T-helper 2 cell (primary cell): ENCODE results near the gene ZNF483.
A peak's percentile ranks its signal among the peaks of the same experiment; 100 is the strongest.
"Not testable (repeated sequence)": the region's sequence is repeated elsewhere in the genome, so short reads cannot be mapped to it uniquely, and the experiment has no call there.

Source experiments
- DNase-seq, 5 experiments: peaks; one replicate each; pipeline versions ENCODE4 v3.0.0 to v3.0.0-alpha.2; 2012 to 2022

Gene ZNF483

DNA sequence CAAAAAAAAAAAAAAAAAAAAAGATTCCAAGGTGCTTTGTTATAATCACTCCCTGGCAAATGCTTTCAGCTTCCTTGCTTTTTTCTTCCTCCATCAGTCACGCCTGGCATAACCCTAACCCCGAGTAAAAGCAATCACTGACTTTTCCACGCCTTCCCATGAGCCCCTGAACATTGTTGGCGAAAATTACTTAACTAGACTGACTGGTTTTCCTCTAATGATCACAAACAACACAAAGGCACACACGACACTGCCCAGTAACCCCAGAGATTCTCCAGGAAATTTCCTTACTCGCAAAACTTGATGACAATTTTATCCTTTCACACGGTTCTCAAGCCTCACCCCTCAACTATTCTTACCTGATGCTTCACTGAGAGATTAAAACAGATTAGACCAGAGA is 85.9 kb downstream of the ZNF483 start:
- no peak for DNase-seq

DNA sequence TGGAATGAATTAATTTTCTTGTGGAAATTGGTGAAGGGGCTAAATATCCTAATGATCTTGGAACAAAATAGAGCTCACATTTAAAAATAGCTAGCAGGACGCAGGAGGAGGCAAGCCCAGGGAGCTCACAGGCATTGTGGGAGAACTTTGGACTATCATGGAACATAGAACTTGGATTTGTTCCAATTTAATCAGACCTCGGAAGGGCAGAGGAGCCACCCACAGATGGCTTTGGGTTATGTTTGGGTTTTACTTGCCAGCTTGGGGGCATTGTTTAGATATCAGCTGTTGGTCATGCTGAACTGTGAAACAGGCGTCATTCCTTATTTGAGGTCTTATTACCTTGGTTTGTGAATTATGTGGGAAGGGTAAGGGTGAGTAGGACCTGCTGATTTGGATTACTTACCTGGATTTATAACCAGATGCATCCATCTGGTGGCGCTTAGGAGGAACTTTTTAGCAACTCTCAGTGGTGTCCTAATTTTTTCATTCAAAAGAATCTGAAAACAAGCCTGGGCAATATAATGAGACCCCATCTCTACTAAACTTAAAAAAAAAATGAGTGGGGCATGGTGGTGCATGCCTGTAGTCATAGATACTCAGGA is 88.6 kb downstream of the ZNF483 start:
- DNase-seq = no peak

DNA sequence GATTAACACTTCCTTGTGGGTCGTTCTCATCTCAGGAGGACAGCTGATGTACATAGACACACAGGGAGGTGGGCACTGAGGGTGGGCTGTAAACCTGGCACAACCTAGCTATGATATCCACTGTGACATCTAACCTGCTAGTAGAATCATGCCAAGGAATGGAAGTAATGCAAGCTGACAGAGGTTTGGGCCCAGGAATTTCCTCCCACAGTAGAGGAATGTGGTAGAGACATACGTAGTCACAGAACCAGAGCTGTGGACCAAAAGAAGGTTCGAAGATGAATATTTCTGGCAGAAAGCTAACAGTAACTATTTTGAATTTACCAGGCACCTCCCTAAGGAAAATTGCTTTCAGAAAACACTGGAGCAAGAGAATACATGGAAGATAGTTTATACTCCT is 90.9 kb downstream of the ZNF483 start:
- no peak for DNase-seq

DNA sequence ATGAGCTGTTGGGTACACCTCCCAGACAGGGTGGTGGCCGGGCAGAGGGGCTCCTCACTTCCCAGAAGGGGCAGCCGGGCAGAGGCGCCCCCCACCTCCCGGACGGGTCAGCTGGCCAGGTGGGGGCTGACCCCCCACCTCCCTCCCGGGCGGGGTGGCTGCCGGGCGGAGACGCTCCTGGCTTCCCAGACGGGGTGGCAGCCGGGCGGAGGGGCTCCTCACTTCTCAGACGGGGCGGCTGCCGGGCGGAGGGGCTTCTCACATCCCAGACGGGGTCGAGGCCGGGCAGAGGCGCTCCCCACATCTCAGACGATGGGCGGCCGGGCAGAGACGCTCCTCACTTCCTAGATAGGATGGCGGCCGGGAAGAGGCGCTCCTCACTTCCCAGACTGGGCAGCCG is 92.4 kb downstream of the ZNF483 start:
- DNase-seq = not testable (repeated sequence)

DNA sequence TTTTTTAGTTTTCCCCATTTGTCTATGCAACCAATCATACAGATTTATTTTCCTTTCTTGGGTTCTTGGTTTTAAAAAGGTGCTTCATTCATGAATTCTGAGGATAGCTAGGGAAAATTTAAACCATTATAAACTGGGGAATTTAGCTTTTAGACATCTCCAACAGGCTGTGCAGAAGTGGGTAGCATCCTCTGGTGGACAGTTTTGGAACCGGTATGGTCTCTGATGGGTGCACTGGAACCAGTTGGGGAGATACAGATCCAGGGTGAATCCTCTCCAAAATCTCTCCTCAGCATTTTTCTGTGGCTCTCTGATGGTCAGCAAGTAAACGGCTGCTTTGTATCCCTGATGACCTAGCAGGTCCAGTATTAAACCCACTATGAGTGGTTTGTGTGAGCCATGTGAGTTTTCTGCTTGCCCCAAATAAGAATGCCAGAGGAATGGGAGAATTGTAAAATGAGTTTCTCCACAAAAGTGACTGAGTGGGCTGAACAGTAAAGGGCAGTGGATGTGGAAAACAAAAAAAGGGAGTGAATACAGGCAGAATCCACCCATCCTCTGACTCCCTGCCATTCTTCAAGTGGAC is 97.0 kb downstream of the ZNF483 start:
- peak in 1 of 5 experiments; percentile 38 for DNase-seq

DNA sequence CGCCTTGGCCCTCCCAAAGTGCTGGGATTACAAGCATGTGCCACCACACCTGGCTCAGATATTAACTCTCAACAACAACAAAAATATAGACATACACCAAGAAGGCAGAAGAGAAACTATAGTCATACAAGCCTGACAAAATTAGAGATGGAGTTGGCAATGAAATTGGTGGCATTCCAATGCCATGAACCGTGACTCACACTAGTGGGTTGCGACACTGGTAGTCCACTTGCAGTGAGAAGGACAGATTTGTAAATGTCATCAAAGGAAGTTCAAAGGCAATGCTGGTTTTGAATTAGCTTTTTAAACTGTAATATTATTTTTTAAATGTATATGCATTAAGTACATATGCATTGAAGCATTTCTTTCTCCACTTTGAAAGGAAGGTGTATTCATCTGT is 97.6 kb downstream of the ZNF483 start:
- DNase-seq = no peak
